ENCODE results near the gene MEDAG.
"Not testable (repeated sequence)": the region's sequence is repeated elsewhere in the genome, so short reads cannot be mapped to it uniquely, and the experiment has no call there.

Gene MEDAG

GRCh38 chr13:30907121-30907861 is 1.2 kb downstream of the MEDAG start:
- no peak for DNase-seq (ENCODE audit: low read depth in 2 of 2)

GRCh38 chr13:30908416-30908980 is 2.4 kb downstream of the MEDAG start:
- DNase-seq (ENCODE audit: low read depth in 2 of 2), result no peak

- no peak for DNase-seq (ENCODE audit: low read depth in 2 of 2)
Observed at GRCh38 chr13:30910676-30911075, 4.6 kb downstream of the MEDAG start.

- DNase-seq (ENCODE audit: low read depth in 2 of 2), result no peak
Observed at GRCh38 chr13:30915691-30916541, 9.8 kb downstream of the MEDAG start.

- DNase-seq (ENCODE audit: low read depth in 2 of 2), result no peak
Observed at GRCh38 chr13:30916991-30917390, 10.9 kb downstream of the MEDAG start.

GRCh38 chr13:30918662-30919405 is 12.8 kb downstream of the MEDAG start:
- no peak for DNase-seq (ENCODE audit: low read depth in 2 of 2)

GRCh38 chr13:30920162-30920909 is 14.3 kb downstream of the MEDAG start:
- no peak for DNase-seq (ENCODE audit: low read depth in 2 of 2)

- no peak for DNase-seq (ENCODE audit: low read depth in 2 of 2)
Observed at GRCh38 chr13:30923418-30923817, 17.3 kb downstream of the MEDAG start.

GRCh38 chr13:30924721-30925120 is 18.6 kb downstream of the MEDAG start:
- DNase-seq (ENCODE audit: low read depth in 2 of 2), result no peak

- DNase-seq (ENCODE audit: low read depth in 2 of 2), result no peak
Observed at GRCh38 chr13:30925429-30925828, 19.4 kb downstream of the MEDAG start.

GRCh38 chr13:30926781-30927180 is 20.7 kb downstream of the MEDAG start:
- DNase-seq (ENCODE audit: low read depth in 2 of 2), result no peak

- not testable (repeated sequence) for DNase-seq (ENCODE audit: low read depth in 2 of 2)
Observed at GRCh38 chr13:30927188-30927587, 21.1 kb downstream of the MEDAG start.

GRCh38 chr13:30927595-30927994 is 21.5 kb downstream of the MEDAG start:
- DNase-seq (ENCODE audit: low read depth in 2 of 2), result no peak

GRCh38 chr13:30928978-30929377 is 22.9 kb downstream of the MEDAG start:
- no peak for DNase-seq (ENCODE audit: low read depth in 2 of 2)

GRCh38 chr13:30932481-30933353 is 26.6 kb downstream of the MEDAG start, which contains the start of gene TEX26:
Gene TEX26, plus strand, starts transcription at chr13:30932656. Its CDS starts 60 bp downstream, at chr13:30932716.
- no peak for DNase-seq (ENCODE audit: low read depth in 2 of 2)

- DNase-seq (ENCODE audit: low read depth in 2 of 2), result no peak
Observed at GRCh38 chr13:30933354-30933670, 27.2 kb downstream of the MEDAG start.

GRCh38 chr13:30934381-30934780 is 28.3 kb downstream of the MEDAG start:
- no peak for DNase-seq (ENCODE audit: low read depth in 2 of 2)

GRCh38 chr13:30934803-30935202 is 28.7 kb downstream of the MEDAG start:
- DNase-seq (ENCODE audit: low read depth in 2 of 2), result no peak

- no peak for DNase-seq (ENCODE audit: low read depth in 2 of 2)
Observed at GRCh38 chr13:30936971-30937370, 30.9 kb downstream of the MEDAG start.

- no peak for DNase-seq (ENCODE audit: low read depth in 2 of 2)
Observed at GRCh38 chr13:30943881-30944280, 37.8 kb downstream of the MEDAG start.
